Renal cortex interstitium (tissue), 11 donors: Measurements from ENCODE around the gene TRPM1. TPM values are rescaled to one million over a fixed set of nuclear protein-coding genes. Genes with fewer than 3 reads are reported as not detected.

Experiments used
- DNase-seq, 11 donors: peaks; one replicate each; pipeline ENCODE4 v3.0.0-alpha.2; 2013; ENCODE audit warnings: low read depth in 9 of 11, low spot score in 4 of 11; ENCODE audit errors: extremely low read depth in 1 of 11
- polyA plus RNA-seq, 3 donors: library from polyadenylated mRNA; unstranded; fragments of 120-200 nt; gene quantifications; one replicate each; pipeline ENCODE4 v1.2.1, GENCODE V29; 2013; ENCODE audit not compliant: insufficient read length in 3 of 3

TRPM1 gene
- polyA plus RNA-seq, 3 donors, result 0.24 to 0.58 (median 0.37) TPM

DNA sequence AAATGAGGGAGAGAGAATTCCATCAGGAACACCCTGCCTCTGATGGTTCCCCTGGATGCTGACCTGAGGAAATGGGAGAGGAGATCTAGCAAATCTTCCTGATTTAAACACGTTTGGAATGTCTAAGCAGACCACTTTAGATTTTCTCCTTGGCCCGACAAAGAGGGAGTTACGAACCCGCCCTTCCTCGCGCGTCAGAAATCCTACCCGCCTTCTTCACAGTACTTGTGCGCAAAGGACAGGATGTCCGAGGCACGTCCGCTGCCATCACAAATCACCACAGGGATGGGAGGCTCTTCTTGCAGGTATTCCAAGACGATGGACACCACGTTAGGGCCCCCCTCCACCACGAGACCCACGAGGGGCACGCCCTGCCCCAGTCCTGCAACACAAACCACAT lies 38.6 kb downstream of the TRPM1 start:
- DNase-seq, result no peak

DNA sequence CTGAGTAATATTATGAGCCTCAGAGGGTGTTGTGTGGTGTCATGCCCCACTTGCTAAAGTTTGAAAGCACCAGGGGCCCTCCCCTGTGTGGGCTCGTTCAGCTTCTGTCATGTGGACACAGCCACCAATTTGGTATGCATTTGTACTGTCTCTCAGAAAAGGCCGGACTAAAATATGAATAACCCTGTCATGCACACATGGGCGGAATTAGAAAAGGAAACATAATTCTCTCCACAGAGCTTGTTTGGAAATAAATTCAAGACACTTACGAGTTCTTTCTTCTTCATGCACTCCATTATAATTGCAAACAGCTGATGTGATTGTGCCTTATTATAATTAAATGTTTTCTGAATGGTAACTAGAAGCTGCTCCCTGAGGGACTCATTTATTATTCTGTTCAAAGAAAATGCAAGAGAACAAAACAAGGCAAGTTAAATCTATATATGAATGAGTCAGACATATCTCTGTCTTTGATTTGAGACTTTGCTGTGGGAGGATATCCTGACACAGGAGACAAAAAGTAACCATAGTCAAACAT lies 39.1 kb downstream of the TRPM1 start:
- peak in 2 of 11 donors; percentile 20 to 25 for DNase-seq

DNA sequence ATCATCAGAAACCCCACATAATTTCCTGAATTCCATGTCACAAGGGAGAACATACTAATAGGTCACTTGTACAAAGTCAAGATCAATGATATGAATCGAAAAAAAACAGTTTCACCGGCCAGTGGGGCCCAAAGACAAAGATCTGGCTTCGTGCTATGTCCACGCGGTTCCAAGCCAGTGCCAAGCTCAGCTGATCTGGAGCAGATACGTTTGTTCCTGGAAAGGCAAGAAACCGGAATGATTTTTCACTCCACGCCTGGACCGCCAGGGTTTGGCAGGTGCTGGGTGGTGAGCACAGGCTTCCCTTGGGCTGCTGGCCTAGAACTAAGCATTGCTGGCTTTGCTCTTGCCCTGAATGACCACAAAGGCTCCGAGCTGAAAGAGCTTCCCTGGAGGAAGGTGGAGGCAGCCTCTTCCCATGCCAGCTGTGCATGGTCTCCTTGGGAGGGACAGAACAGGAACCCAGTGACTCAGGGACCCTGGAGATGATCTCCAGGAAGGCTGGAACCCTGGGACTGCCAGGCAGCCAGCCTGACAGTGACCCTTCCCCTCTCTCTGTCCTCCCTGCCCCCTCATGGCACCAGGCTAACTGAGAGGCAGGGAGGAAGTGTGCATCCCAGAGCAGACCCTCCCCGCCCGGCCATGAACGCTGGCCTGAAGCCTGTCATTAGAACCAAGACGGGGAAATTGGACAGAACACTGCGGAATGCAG lies 40.9 kb downstream of the TRPM1 start:
- DNase-seq, result no peak

DNA sequence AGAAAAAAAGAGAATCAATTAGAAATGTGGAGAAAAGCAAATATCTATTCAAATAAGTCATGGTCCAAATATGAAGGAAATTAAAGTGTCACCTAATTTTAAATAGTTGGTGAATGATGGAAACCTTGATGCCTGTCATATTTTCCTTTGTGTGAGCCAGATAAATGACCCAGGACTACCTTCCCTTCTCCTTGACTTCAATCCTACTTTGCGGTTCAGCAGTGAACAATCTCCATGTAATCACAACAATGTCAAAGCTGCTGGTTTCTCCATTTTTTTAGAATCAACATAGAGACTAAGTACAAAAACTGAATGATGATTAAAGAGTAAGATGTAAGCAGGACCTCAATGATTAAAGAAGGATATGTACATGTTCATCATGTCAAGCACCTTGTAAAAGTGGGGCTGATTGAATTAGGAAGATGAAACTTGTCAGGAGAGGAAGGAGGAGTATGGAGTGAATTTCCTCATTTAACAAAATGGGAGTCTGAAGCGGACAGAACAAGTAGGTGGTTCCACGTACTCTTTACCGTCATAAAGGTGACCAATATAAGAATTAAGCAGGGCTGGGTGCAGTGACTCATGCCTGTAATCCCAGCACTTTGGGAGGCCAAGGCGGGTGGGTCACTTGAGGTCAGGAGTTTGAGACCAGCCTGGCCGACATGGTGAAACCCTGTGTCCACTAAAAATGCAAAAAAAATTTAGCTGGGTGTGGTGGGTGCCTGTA lies 43.1 kb downstream of the TRPM1 start:
- DNase-seq, result no peak

DNA sequence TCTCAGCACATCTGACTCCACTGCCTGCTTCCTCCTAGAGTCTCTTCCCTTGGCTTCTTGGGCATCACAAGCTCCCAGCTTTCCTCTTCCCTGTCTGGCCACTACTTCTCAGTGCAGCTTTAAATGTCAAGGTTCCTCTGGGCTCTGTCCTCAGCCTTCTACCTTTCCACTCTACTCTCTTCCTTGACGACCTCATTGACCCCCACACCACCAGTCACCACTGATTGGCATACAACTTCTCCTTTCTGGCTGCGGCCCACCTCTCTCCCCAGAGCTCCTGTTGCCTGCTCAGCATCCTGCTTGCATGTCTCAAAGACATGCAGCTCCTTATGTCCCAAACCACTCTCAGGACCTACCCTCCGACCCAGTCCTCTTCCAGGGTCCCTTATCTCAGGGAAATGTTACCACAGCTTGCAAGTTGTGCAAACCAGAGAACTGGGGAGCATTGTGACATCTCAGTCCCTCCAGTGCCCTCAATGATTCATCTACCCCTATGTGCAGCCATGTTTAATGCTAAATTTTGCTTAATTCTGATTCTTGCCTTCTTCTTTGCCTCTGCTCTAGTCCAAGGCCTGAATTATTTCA lies 49.9 kb downstream of the TRPM1 start:
- no peak for DNase-seq

DNA sequence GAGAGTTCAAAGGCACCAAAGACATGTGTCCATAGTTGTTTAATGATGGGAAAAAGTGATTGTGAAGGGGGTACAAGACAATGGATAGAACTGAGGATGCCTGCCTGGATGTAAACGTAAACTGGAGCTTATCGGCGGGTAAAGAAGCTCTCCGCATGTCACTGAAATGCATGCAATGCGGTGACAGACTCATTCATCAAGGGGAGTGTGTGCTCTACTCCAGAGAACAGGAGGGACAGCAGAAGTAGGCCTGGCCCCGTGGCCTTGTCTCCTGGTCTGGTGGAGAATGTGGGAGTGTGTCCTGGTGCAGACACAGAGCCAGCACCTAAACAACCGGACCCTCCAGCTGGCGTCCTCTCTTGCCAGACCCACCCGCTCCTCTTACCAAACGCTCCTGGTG lies 50.6 kb downstream of the TRPM1 start:
- DNase-seq, result no peak

DNA sequence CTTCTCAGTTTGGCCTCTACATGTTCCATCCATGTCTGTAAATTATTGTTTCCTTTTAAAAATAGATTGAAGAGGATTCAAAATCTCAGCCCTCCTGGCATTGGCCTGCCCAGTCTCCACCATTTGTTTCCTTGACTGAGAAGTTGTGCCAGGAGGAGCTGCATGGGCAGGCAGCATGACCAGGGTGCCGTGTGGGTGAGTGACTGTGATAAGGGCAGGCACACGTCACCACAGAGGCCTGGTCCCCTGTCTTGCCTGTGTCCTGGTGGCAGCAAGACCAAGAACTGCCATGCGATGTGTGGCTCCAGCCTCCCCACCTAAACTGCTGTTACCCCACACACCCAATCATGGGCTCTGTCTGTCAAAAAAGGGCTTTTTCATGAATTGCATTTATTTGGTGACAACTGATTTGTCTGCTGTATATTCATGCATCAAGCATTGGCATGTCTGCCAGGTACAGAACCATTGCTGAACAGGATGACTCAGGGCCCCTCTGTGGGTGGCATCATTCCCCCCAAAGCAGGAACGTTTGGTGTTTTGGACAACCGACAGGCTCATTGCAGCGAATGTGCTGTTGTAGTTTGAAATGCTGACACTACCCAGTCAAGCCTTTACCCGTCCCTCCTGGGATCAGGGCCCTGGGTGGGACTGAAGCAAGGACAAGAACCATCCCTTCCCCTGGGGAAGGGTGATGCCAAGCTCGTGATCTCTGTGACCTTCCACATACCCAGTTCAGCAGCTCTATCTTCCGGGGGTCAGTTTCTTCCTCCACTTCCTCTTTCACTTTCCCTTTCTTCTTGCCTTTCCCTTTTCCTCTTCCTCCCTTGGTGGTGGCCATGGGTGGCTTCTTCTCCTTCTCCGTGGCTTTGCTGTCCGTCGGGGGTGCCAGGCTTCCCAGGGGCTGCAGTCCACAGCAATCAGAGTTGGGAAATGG lies 51.6 kb downstream of the TRPM1 start:
- no peak for DNase-seq

DNA sequence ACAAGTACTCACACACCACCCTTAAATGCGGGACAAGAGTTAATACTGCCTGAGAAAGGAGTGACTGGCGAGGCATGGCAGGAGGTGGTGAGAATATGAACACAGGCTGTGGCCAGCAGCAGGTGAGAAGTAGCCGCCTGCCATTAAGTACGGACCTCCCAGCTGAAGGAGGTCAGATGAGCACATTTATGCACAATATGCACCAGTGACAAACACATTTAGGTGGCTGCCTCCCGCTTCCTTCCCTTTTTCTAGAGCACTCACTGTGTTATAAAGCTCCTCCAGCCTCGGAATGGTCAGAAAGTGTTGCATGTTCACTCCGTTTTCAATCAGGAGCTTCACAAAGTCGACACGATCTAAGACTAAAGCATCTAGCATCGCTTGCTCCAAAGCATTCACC lies 52.4 kb downstream of the TRPM1 start:
- no peak for DNase-seq

DNA sequence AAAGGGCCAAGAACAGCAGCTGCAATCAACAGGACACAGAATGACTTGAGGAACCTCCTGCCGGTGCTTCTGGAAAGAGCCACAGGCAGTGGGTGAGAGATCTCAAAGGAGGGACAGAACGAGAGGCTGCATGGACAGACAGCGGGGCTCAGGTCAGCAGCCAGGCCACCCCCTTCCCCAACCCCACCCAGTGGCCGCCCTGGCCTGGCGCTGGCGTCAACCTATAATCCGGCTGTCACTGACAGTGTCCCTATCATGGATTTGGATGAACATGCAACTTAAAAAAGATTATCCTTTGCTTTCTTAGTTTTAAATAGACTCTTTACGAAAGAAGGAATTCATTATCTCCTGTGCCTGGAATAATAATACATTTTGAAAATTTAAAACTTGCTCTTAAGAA lies 54.1 kb downstream of the TRPM1 start:
- no peak for DNase-seq

DNA sequence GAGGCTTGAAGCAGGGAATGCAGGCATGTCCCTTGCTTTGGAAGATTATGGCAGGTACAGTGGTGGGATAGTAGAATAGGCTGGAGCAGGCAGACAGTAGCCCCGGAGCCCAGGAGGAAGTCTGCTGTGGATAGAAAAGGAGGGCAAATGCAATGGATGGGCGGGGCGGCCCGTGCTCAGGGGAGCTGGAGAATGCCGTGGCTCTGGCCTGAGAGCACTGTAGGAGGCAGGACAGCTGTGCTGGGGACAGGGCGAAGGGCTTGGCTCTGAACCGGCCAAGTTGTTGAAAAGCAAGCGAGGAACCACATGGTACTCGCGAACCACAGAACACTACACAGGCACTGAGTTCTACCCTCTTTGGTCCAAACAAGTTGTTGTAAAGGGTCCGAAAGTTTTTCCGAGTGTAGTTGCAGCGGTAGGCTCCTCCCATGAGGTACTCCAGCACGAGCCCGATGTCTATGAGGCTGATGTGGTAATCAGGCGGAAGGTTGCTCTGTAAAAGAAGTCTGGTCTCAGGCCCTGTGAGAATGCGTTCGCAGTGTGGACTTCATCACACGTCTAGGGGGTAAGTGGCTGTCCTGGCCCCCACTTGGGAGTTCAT lies 54.7 kb downstream of the TRPM1 start:
- DNase-seq, result no peak

DNA sequence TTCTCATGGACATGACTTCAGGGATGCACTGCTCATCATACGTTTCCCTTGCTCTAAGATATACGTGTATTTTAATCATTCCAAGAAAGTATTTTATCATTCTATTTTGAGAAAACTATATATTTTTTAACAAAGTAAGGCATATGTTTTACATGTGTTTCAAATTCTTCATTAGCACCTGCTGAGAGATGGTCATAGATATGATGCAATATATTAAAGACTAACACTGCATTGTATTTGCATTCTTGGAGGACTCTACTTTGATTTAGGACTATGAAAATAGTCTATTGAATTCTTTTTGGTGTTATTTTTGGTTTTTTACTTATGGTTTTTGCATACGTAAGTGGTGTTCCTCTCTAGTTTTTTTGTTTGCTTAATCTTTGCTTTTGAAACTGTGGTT lies 55.9 kb downstream of the TRPM1 start:
- no peak for DNase-seq

DNA sequence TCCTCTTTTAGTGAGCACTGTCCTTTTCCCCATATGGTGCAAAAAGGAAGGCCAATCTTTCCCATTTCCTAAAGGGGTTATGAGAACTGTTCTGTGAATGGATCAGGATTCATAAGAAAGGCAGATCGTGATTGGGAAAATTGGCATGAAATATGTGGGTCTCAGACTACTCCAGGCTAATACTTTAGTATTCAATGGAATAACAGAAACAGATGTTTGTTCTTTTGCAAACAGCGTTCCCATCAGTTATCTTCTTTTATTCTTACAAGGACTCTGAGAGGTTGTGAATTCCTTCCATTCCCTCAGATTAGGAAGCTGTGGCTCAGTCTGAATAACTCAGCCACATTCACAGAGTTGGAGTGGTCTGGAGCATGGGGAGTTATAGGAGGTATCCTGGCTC lies 58.8 kb downstream of the TRPM1 start:
- no peak for DNase-seq

DNA sequence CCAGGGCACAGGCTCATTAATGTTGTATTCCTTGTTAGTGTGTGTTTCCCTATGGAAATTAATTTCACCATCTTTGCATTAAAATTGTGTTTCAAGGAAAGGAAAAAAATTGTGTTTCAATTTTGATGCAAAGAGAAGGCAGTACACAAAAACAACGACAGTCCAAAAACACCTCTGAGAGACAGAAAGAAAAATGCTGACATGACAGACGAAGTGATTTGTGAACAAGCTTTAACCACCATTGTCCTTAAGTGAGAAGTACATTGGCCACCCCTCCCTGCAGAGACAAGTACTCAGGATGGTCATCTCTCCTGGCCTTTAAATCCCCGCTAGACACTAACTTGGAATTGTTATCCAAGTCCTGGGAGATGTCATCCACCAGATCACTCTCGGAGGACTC lies 59.9 kb downstream of the TRPM1 start:
- DNase-seq, result no peak

DNA sequence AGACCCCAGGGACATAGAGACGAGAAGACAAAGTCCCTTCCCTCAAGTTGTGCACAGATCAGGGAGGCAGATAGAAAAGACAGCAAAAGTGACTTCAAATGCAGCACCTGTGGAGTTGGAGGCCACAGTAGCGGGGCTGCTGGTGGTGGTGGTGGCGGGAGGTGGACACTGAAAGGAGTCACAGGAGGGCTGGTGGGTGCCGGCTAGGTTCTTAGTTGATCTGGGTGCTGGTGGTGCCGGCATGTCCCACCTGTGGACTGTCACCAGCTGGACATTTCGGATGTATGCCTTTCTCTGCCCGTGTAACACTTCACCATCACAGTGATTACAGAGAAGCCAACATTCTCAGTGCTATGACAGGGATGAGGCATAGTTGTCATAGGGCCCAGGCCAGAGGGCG lies 60.9 kb downstream of the TRPM1 start:
- DNase-seq, result no peak

DNA sequence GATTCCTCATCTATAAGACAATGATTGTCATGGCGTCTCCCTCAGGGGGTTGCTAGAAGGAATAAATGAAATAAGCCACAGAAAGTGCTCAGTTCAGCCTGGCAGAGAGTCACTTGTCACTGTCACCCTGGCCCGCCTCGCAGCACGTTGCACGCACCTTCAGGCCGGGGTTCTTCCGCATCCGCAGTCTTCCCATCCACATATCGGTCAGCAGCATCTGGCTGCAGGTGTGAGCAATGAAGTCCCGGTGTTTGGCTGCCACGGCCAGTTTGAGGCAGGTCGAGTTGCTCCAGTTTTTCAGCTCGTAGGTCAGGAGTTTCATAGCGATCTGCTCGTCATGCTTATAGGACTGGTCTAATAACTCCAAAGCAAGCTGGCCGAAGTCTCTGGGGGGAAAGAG lies 61.6 kb downstream of the TRPM1 start:
- DNase-seq, result no peak

DNA sequence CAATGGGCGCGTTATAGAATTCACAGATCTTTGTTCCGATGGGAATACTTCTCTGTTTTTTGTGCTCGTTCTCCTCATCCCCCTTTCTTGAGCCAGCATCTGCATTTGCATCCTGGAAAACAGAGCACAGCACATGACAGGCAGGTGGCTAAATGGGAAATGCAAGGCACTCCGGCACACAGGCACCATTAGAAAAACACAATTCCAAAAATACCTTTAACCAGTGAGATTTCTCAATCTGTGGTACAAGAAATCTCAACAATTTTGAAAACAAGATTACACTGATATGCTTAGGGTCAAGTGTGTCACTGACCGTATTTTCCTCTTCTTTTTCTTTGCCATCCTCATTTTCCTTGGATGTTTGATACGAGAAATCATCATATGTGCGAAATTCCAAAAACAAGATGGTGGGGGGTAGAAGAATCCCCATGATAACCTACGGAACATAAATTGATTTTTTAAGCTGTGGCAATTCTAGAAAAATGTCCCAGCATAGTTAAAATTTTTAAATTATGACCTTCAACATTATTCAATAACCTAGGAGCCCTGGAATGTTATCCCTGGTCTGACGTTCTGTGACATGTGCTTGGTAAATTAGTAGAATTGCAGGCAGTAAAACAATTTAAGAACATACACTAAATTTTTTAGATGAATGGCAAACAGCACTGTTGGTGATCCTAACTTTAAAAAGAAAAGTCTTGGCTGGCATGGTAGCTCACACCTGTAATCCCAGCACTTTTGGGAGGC lies 63.6 kb downstream of the TRPM1 start:
- no peak for DNase-seq

DNA sequence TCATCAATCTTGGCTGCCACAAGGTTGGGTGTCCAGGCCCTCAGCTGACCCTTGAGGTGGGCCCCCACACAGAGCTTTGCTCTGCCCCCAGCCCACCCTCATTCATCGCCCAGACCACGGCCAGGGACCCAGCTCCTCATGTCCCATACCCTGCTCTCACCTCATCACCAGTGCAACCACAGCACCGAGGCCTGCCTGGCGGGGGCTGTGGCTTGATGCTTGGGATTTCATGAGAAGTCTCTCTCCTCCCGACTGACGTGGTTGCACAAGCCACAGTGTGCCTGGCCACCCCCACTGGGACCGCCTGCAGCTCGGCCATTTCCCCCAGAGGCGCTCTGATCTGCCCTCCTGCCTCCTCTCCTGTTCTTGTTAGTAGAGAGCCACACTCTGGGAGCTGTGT lies 64.7 kb downstream of the TRPM1 start:
- DNase-seq, result no peak

DNA sequence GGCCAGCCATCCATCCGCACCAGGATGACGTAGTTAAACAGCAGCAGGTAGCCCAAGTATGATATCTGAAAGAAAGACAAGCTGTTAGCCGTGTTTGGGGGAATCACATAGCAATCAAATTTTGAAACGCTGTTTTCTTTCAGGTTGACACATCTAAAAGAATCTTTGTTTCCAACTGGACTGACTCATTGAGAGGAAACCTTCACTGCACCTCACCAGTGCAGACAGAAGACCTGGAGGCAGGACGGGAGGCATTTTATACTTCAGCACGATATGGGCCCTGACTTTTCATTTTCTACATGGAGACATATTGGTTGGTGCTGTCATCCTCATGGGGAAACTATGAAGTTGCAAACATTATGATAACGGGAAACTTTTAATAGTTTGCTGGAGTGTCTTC lies 65.9 kb downstream of the TRPM1 start:
- DNase-seq, result no peak
